RCC 7860 (cell line): Measurements from ENCODE around the gene RNF225.
"Not testable (repeated sequence)": the region's sequence is repeated elsewhere in the genome, so short reads cannot be mapped to it uniquely, and the experiment has no call there.

Experiments used
- DNase-seq: peaks from one replicate; pipeline ENCODE4 v3.0.0-alpha.2; 2015; ENCODE audit warnings: low spot score
- FAIRE-seq: peaks from 2 replicates; lab custom pipeline; 2012; peaks lifted over from hg19 to GRCh38; lab: Jason Lieb, UNC

Gene RNF225

GRCh38 chr19:58407658-58408151, 12.2 kb downstream of the RNF225 start:
- no peak for DNase-seq
- FAIRE-seq = no peak

GRCh38 chr19:58408152-58409009, 12.9 kb downstream of the RNF225 start, which contains the start of gene ZNF584:
Gene ZNF584, plus strand, starts transcription at chr19:58408649. Its CDS starts 499 bp downstream, at chr19:58409148.
- FAIRE-seq (no peak), DNase-seq (peak; percentile 86)

- FAIRE-seq (no peak), DNase-seq (peak; percentile 25)
Measured at GRCh38 chr19:58409010-58409790, 13.7 kb downstream of the RNF225 start.

GRCh38 chr19:58416604-58417003, 21.1 kb downstream of the RNF225 start:
- DNase-seq = no peak
- FAIRE-seq = no peak

- DNase-seq (no peak), FAIRE-seq (no peak)
Measured at GRCh38 chr19:58417071-58417470, 21.6 kb downstream of the RNF225 start.

GRCh38 chr19:58428617-58429016, 33.2 kb downstream of the RNF225 start:
- FAIRE-seq = no peak
- no peak for DNase-seq

GRCh38 chr19:58429745-58430144, 34.3 kb downstream of the RNF225 start:
- DNase-seq (no peak), FAIRE-seq (no peak)

- no peak for DNase-seq
Measured at GRCh38 chr19:58434217-58434616, 38.8 kb downstream of the RNF225 start.

GRCh38 chr19:58439576-58440554, 44.4 kb downstream of the RNF225 start, which contains the start of gene ZNF132:
Gene ZNF132, minus strand, starts transcription at chr19:58440153. Its CDS starts 332 bp downstream, at chr19:58439821.
- FAIRE-seq = no peak
- no peak for DNase-seq

More at GRCh38 chr19:58434217-58434616, 38.8 kb downstream of the RNF225 start:
- FAIRE-seq = no peak

- DNase-seq (no peak), FAIRE-seq (no peak)
Measured at GRCh38 chr19:58440556-58440955, 45.1 kb downstream of the RNF225 start.

GRCh38 chr19:58442986-58443385, 47.5 kb downstream of the RNF225 start:
- not testable (repeated sequence) for FAIRE-seq

More at GRCh38 chr19:58442986-58443385, 47.5 kb downstream of the RNF225 start:
- not testable (repeated sequence) for DNase-seq
